ENCODE data around the gene LGALS9.

GRCh38 chr17:27660436-27660835 is 29.4 kb downstream of the LGALS9 start:
- TF ChIP-seq HMGXB4 (CRISPR knock-in tag; IDR thresholded peaks at IDR 0.05; ENCODE audit: borderline replicate concordance) (no peak), RCOR1 (IDR thresholded peaks at IDR 0.05; ENCODE audit: low read depth, low read length) (no peak), RAD21 (conservative IDR thresholded peaks at IDR 0.05 in 1 of 2, IDR thresholded peaks at IDR 0.05 in 1 of 2) (no peak), MAX (IDR thresholded peaks at IDR 0.05) (no peak), MYC (IDR thresholded peaks at IDR 0.05; ENCODE audit: borderline replicate concordance, low read length) (no peak), CHD4 (IDR thresholded peaks at IDR 0.05; ENCODE audit: borderline replicate concordance) (no peak), JUNB (IDR thresholded peaks at IDR 0.05) (no peak)
- TF ChIP-seq, protein P1, sequence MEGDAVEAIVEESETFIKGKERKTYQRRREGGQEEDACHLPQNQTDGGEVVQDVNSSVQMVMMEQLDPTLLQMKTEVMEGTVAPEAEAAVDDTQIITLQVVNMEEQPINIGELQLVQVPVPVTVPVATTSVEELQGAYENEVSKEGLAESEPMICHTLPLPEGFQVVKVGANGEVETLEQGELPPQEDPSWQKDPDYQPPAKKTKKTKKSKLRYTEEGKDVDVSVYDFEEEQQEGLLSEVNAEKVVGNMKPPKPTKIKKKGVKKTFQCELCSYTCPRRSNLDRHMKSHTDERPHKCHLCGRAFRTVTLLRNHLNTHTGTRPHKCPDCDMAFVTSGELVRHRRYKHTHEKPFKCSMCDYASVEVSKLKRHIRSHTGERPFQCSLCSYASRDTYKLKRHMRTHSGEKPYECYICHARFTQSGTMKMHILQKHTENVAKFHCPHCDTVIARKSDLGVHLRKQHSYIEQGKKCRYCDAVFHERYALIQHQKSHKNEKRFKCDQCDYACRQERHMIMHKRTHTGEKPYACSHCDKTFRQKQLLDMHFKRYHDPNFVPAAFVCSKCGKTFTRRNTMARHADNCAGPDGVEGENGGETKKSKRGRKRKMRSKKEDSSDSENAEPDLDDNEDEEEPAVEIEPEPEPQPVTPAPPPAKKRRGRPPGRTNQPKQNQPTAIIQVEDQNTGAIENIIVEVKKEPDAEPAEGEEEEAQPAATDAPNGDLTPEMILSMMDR (IDR thresholded peaks at IDR 0.05), result no peak
